ENCODE data around the gene EVI2B. TPM values are rescaled to one million over a fixed set of nuclear protein-coding genes. Genes with fewer than 3 reads are reported as not detected.

Gene EVI2B
- total and polyA plus RNA-seq, 9 donors: 0.66 to 3.8 (median 2.5) TPM

DNA sequence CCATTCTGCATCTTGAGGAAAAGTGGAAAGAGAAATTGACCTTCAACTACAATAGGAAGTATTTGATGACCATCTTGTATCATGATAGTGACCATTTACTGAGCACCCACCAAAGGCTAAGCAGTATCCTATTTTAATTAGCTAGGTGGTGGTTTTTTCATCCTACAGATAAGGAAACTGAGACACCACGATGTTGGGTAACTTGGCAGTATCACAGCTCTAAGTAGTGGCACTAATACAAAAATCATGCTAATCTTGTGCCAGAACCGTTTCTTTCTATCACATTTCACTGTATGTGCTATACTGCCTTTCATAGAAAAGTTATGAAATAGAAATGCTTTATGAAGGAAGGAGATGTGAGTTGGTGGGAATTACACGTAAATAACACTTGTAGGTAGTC lies 2.3 kb downstream of the EVI2B start:
- Histone ChIP-seq H3K27me3 (ENCODE audit: control insufficient read depth, insufficient read depth, low read length) (no peaks in the 10 kb centered on the region), H3K27ac (ENCODE audit: low read length) (no peak overlapping the region), H3K4me3 (ENCODE audit: low read length) (no peak overlapping the region), H3K9me3 (replicated peaks; ENCODE audit: control insufficient read depth, low read depth, low read length) (no peaks in the 10 kb centered on the region), H3K4me1 (ENCODE audit: control insufficient read depth, insufficient read depth, low read length) (no peaks in the 10 kb centered on the region), H3K36me3 (ENCODE audit: control insufficient read depth, insufficient read depth, low read length) (peaks cover 3% of the 10 kb centered on the region)
- WGBS (ENCODE audit: insufficient coverage): no CpG with 5 or more reads among the region's 3 CpGs
- DNase-seq: no peak

DNA sequence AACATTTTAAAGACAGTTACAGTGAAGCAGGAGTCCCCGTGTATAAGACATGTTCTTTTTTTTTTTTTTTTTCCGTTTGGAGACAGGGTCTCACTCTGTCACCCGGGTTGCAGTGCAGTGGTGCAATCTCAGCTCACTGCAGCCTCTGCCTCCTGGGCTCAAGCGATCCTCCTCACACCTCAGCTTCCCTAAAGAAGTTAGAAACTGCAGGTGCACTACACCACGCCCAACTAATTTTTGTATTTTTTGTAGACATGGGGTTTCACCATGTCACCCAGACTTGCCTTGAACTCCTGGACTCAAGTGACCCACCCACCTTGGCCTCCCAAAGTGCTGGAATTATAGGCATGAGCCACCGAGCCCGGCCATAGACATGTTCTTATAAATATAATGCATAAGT lies 3.0 kb downstream of the EVI2B start:
- Histone ChIP-seq H3K27ac (ENCODE audit: low read length) (no peak overlapping the region), H3K36me3 (ENCODE audit: control insufficient read depth, insufficient read depth, low read length) (peaks cover 3% of the 10 kb centered on the region), H3K4me3 (ENCODE audit: low read length) (no peak overlapping the region), H3K27me3 (ENCODE audit: control insufficient read depth, insufficient read depth, low read length) (no peaks in the 10 kb centered on the region), H3K4me1 (ENCODE audit: control insufficient read depth, insufficient read depth, low read length) (no peaks in the 10 kb centered on the region), H3K9me3 (replicated peaks; ENCODE audit: control insufficient read depth, low read depth, low read length) (no peaks in the 10 kb centered on the region)
- no peak for DNase-seq
- WGBS (ENCODE audit: insufficient coverage): 50% methylated on average over 1 of the region's 7 CpGs

DNA sequence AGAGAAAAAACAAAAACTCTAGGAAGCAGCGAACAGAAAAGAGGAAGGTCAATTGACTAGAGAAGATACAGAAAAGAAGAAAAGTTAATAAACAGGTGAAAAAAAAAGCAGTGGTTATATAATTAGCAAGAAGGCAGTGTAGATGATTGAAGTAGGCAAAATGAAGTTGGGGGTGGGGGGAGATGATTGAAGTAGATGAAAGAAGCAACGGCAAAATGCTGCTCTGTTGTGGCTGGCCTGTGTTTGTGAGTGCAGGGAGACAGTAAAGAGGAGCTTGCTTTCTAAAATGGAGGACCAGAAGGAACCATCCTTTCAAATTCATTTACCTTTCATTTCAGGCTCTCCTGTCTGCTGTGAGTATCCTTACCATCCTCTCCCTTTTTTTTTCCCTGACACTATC lies 3.6 kb downstream of the EVI2B start:
- no peak overlapping the region for H3K4me3 ChIP-seq (ENCODE audit: low read length)
- 67% methylated on average over 1 of the region's 2 CpGs for WGBS (ENCODE audit: insufficient coverage)
- H3K9me3 ChIP-seq (replicated peaks; ENCODE audit: control insufficient read depth, low read depth, low read length): no peaks in the 10 kb centered on the region
- peaks cover 3% of the 10 kb centered on the region for H3K36me3 ChIP-seq (ENCODE audit: control insufficient read depth, insufficient read depth, low read length)
- H3K27ac ChIP-seq (ENCODE audit: low read length): no peak overlapping the region
- no peaks in the 10 kb centered on the region for H3K27me3 ChIP-seq (ENCODE audit: control insufficient read depth, insufficient read depth, low read length)
- no peaks in the 10 kb centered on the region for H3K4me1 ChIP-seq (ENCODE audit: control insufficient read depth, insufficient read depth, low read length)
- DNase-seq: no peak

DNA sequence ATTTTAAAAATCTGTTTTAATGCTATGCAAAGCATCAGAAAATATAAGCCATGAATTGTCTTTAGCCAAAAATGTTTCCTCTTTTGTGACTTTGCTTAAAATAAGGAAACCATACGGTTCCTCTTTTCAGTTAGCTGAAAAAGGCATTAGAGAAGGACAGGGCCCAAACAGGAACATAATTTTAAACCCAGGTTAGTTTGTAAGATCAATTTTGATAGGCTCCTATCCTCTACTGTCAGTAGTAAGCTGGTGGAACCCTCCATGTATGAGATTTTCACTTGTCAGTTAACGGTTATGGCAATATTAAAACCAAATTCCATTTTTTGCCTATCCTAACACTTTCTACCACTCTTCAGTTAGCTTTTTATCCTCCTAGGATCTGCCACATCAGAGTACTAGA lies 4.3 kb downstream of the EVI2B start:
- peak overlapping the region; percentile 22 for H3K27ac ChIP-seq (ENCODE audit: low read length)
- H3K27me3 ChIP-seq (ENCODE audit: control insufficient read depth, insufficient read depth, low read length): no peaks in the 10 kb centered on the region
- no peaks in the 10 kb centered on the region for H3K9me3 ChIP-seq (replicated peaks; ENCODE audit: control insufficient read depth, low read depth, low read length)
- WGBS (ENCODE audit: insufficient coverage): no CpG with 5 or more reads among the region's 2 CpGs
- no peaks in the 10 kb centered on the region for H3K4me1 ChIP-seq (ENCODE audit: control insufficient read depth, insufficient read depth, low read length)
- no peak overlapping the region for H3K4me3 ChIP-seq (ENCODE audit: low read length)
- H3K36me3 ChIP-seq (ENCODE audit: control insufficient read depth, insufficient read depth, low read length): peaks cover 5% of the 10 kb centered on the region
- peak; percentile 60 for DNase-seq

GRCh38 chr17:31308372-31309334 lies 5.2 kb downstream of the EVI2B start:
- peak; percentile 26 for DNase-seq
- peaks cover 9% of the 10 kb centered on the region for H3K36me3 ChIP-seq (ENCODE audit: control insufficient read depth, insufficient read depth, low read length)
- H3K27me3 ChIP-seq (ENCODE audit: control insufficient read depth, insufficient read depth, low read length): no peaks in the 10 kb centered on the region
- H3K4me3 ChIP-seq (ENCODE audit: low read length): no peak overlapping the region
- no peak overlapping the region for H3K27ac ChIP-seq (ENCODE audit: low read length)
- WGBS (ENCODE audit: insufficient coverage): 63% methylated on average over 4 of the region's 5 CpGs
- no peaks in the 10 kb centered on the region for H3K9me3 ChIP-seq (replicated peaks; ENCODE audit: control insufficient read depth, low read depth, low read length)
- H3K4me1 ChIP-seq (ENCODE audit: control insufficient read depth, insufficient read depth, low read length): no peaks in the 10 kb centered on the region

DNA sequence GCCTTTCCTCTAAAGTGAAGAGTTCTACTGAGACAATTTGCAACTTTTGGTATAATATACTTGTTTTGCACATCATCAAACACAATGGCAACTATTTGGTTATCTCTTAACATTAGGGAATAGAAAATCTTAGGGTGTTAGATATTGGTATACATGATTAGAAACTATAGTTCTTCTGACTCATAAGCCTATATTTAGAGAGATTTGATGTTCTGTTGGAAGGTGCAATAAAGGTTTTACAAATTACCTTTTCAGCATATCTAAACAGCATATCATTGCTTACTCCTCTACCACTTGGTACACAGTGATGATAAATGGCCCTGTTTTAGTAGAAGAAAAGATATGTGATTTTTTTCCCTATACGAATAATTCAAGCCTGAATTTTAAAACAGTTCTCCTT lies 6.2 kb downstream of the EVI2B start:
- no CpG with 5 or more reads among the region's 1 CpG for WGBS (ENCODE audit: insufficient coverage)
- H3K27ac ChIP-seq (ENCODE audit: low read length): no peak overlapping the region

GRCh38 chr17:31299624-31300023 lies 14.2 kb downstream of the EVI2B start:
- DNase-seq: no peak
- Histone ChIP-seq H3K36me3 (ENCODE audit: control insufficient read depth, insufficient read depth, low read length) (peaks cover 4% of the 10 kb centered on the region), H3K4me1 (ENCODE audit: control insufficient read depth, insufficient read depth, low read length) (no peaks in the 10 kb centered on the region), H3K27ac (ENCODE audit: low read length) (no peak overlapping the region), H3K9me3 (replicated peaks; ENCODE audit: control insufficient read depth, low read depth, low read length) (no peaks in the 10 kb centered on the region), H3K4me3 (ENCODE audit: low read length) (no peak overlapping the region), H3K27me3 (ENCODE audit: control insufficient read depth, insufficient read depth, low read length) (no peaks in the 10 kb centered on the region)

More for the DNA sequence above, 6.2 kb downstream of the EVI2B start:
- no peak overlapping the region for H3K4me3 ChIP-seq (ENCODE audit: low read length)
- H3K9me3 ChIP-seq (replicated peaks; ENCODE audit: control insufficient read depth, low read depth, low read length): no peaks in the 10 kb centered on the region
- no peak for DNase-seq
- no peaks in the 10 kb centered on the region for H3K4me1 ChIP-seq (ENCODE audit: control insufficient read depth, insufficient read depth, low read length)
- no peaks in the 10 kb centered on the region for H3K27me3 ChIP-seq (ENCODE audit: control insufficient read depth, insufficient read depth, low read length)
- H3K36me3 ChIP-seq (ENCODE audit: control insufficient read depth, insufficient read depth, low read length): peaks cover 9% of the 10 kb centered on the region

GRCh38 chr17:31297090-31297489 lies 16.8 kb downstream of the EVI2B start, which contains the start of gene OMG:
TSS of gene OMG (minus strand) at chr17:31297239. CDS start at chr17:31296331, 908 bp downstream.
- whole genome bisulfite sequencing (ENCODE audit: insufficient coverage): 83% methylated on average over 6 of the region's 7 CpGs
- H3K4me1 ChIP-seq (ENCODE audit: control insufficient read depth, insufficient read depth, low read length): no peaks in the 10 kb centered on the region
- no peak within 1 kb of the TSS for H3K4me3 ChIP-seq (ENCODE audit: low read length)
- DNase-seq: no peak
- H3K27ac ChIP-seq (ENCODE audit: low read length): no peak within 1 kb of the TSS
- no peaks in the 10 kb centered on the region for H3K9me3 ChIP-seq (replicated peaks; ENCODE audit: control insufficient read depth, low read depth, low read length)
- no peaks in the 10 kb centered on the region for H3K36me3 ChIP-seq (ENCODE audit: control insufficient read depth, insufficient read depth, low read length)
- H3K27me3 ChIP-seq (ENCODE audit: control insufficient read depth, insufficient read depth, low read length): no peaks in the 10 kb centered on the region

DNA sequence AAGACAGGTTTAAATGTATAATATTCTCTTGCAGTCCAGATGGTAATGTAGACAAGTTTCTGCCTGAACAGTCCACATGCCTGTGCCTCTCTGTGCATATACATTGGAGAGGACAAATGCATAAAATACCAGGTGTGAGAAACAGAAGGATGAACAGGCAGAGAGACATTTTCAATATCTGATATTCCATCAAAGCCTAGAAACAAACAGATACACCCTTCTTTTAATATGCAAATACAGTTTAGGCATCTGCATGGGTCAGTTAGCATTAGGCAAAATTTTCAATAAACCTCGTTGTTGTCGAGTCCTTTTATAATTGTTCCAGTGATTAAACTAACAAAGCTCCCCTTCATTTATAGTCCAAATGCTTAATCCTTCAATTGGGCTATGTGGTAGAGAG lies 17.7 kb downstream of the EVI2B start:
- no peaks in the 10 kb centered on the region for H3K36me3 ChIP-seq (ENCODE audit: control insufficient read depth, insufficient read depth, low read length)
- H3K4me3 ChIP-seq (ENCODE audit: low read length): no peak overlapping the region
- H3K27me3 ChIP-seq (ENCODE audit: control insufficient read depth, insufficient read depth, low read length): no peaks in the 10 kb centered on the region
- WGBS (ENCODE audit: insufficient coverage): no CpG with 5 or more reads among the region's 2 CpGs
- H3K9me3 ChIP-seq (replicated peaks; ENCODE audit: control insufficient read depth, low read depth, low read length): no peaks in the 10 kb centered on the region
- DNase-seq: no peak
- no peaks in the 10 kb centered on the region for H3K4me1 ChIP-seq (ENCODE audit: control insufficient read depth, insufficient read depth, low read length)
- H3K27ac ChIP-seq (ENCODE audit: low read length): no peak overlapping the region

- no peaks in the 10 kb centered on the region for H3K4me1 ChIP-seq (ENCODE audit: control insufficient read depth, insufficient read depth, low read length)
- no peak for DNase-seq
- no peaks in the 10 kb centered on the region for H3K36me3 ChIP-seq (ENCODE audit: control insufficient read depth, insufficient read depth, low read length)
Measured at GRCh38 chr17:31295489-31295871, 18.4 kb downstream of the EVI2B start.

More at GRCh38 chr17:31295489-31295871, 18.4 kb downstream of the EVI2B start:
- H3K27ac ChIP-seq (ENCODE audit: low read length): no peak overlapping the region
- H3K27me3 ChIP-seq (ENCODE audit: control insufficient read depth, insufficient read depth, low read length): no peaks in the 10 kb centered on the region
- 83% methylated on average over 1 of the region's 1 CpG for WGBS (ENCODE audit: insufficient coverage)
- no peak overlapping the region for H3K4me3 ChIP-seq (ENCODE audit: low read length)
- no peaks in the 10 kb centered on the region for H3K9me3 ChIP-seq (replicated peaks; ENCODE audit: control insufficient read depth, low read depth, low read length)
